Hepatocyte (in vitro differentiated cells): ENCODE data around the gene HIBCH. TPM values are rescaled to one million over a fixed set of nuclear protein-coding genes. Genes with fewer than 3 reads are reported as not detected.

Source experiments
- DNase-seq: peaks from one replicate; pipeline ENCODE4 v3.0.0-alpha.2; 2016; ENCODE audit warnings: low spot score
- H2AFZ ChIP-seq: fragments of 200-600 bp; sonication (generic); 2 replicates; pipeline ENCODE4 v1.6.0; 2016; ENCODE audit warnings: antibody characterized with exemption, mild to moderate bottlenecking
- H3K27ac ChIP-seq: fragments of 200-600 bp; sonication (generic); 2 replicates; pipeline ENCODE4 v1.5.1; 2016; ENCODE audit warnings: mild to moderate bottlenecking
- H3K27me3 ChIP-seq: fragments of 200-600 bp; sonication (generic); 2 replicates; pipeline ENCODE4 v1.6.1; 2016
- H3K36me3 ChIP-seq: fragments of 200-600 bp; sonication (generic); replicated peaks from 2 replicates; pipeline ENCODE4 v1.5.1; 2016; ENCODE audit warnings: low read depth; ENCODE audit not compliant: insufficient read depth
- H3K4me1 ChIP-seq: fragments of 200-600 bp; sonication (generic); 2 replicates; pipeline ENCODE4 v1.5.1; 2016; ENCODE audit warnings: mild to moderate bottlenecking, moderate library complexity; ENCODE audit not compliant: insufficient read depth
- H3K4me2 ChIP-seq: fragments of 200-600 bp; sonication (generic); 2 replicates; pipeline ENCODE4 v1.6.0; 2016
- H3K4me3 ChIP-seq: fragments of 200-600 bp; sonication (generic); 2 replicates; pipeline ENCODE4 v1.5.1; 2016; ENCODE audit warnings: mild to moderate bottlenecking
- H3K79me2 ChIP-seq: fragments of 200-600 bp; sonication (generic); 2 replicates; pipeline ENCODE4 v1.6.0; 2017; ENCODE audit warnings: mild to moderate bottlenecking
- H3K9me2 ChIP-seq: fragments of 200-600 bp; sonication (generic); replicated peaks from 2 replicates; pipeline ENCODE4 v1.6.0; 2017; ENCODE audit warnings: mild to moderate bottlenecking; ENCODE audit not compliant: insufficient read depth
- H3K9me3 ChIP-seq: fragments of 200-600 bp; sonication (generic); 2 replicates; pipeline ENCODE4 v1.5.1; 2016; ENCODE audit warnings: low read depth, mild to moderate bottlenecking
- H4K20me1 ChIP-seq: fragments of 200-600 bp; sonication (generic); 2 replicates; pipeline ENCODE4 v1.6.0; 2016; ENCODE audit warnings: mild to moderate bottlenecking; ENCODE audit not compliant: insufficient read depth, poor library complexity, severe bottlenecking
- EZH2 ChIP-seq: fragments of 200-600 bp; sonication (generic); IDR thresholded peaks from 2 replicates; pipeline ENCODE4 v1.6.1; 2016; ENCODE audit warnings: antibody characterized with exemption, mild to moderate bottlenecking, borderline replicate concordance
- EZH2phosphoT487 ChIP-seq: fragments of 200-600 bp; sonication (generic); IDR thresholded peaks from one replicate; pipeline ENCODE4 v1.6.1; 2018; ENCODE audit warnings: antibody characterized with exemption, mild to moderate bottlenecking, low read depth, moderate library complexity; ENCODE audit not compliant: unreplicated experiment, severe bottlenecking
- WGBS: methylation state at CpG from one replicate; pipeline ENCODE4 v1.1.6; 2016; ENCODE audit warnings: low lambda C conversion rate; ENCODE audit errors: missing lambda C conversion rate; 5-methylcytosine and 5-hydroxymethylcytosine counted together
- polyA plus RNA-seq: library from polyadenylated mRNA; unstranded; fragments of >200 nt; fragmentation: Nextera tagmentation; extraction: Ambion mirVana; gene quantifications from 2 replicates; pipeline ENCODE4 v1.2.1, GENCODE V29; 2016
- total RNA-seq: library from RNA; depleted of rRNA; stranded (reverse); fragments of >200 nt; gene quantifications from 2 replicates; pipeline ENCODE4 v1.2.3, GENCODE V29; 2014
- TF ChIP-seq, protein P1 (sequence below): fragments of 200-600 bp; sonication (generic); IDR thresholded peaks from 2 replicates; pipeline ENCODE4 v1.5.1; 2016; ENCODE audit warnings: antibody characterized with exemption, mild to moderate bottlenecking; ENCODE audit not compliant: poor library complexity

HIBCH gene
- total and polyA plus RNA-seq, 2 experiments from 2014 or later = 30.9 to 57.0 TPM

DNA sequence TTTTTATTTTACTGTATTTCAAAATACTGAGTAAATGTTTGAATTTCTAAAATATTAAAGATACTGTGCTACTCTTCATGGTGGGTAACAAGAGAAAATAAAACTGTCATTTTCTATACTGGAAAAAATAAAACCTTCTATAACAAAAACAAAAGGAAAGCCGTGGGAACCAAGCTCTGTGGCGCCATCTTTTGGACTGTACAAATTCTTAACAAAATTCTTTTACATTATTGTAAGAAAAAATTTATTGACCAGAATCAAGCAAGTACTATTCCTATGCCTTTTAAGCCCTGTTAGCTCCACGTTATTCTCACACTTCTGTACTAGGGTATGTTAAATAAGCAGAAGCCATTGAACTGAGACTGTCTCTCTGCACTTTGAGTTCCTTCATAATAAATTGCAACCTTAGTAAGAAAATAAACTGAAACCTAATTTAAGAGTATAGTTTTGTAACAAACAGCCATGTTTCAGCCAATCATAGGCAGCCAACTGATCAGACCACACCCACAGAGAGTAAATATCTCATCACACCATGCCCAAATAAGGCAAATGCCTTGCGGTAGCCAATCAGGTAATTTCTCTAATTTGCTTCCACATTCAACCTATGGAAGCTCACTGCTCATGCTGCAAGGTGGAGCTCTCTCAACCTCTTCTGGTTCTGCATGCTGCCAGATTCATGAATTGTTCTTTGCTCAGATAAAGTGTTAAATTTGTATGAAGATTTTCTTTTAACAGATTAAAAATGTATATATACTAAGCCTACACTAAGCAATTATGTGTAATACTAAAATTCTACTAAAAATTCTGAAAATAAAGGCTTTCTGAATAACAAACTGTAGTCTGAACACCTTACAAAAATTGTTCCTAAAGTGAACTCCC lies 42.2 kb downstream of the HIBCH start:
- no peak overlapping the region for H3K27ac ChIP-seq
- peak; percentile 58 for DNase-seq
- H3K36me3 ChIP-seq = no peaks in the 10 kb centered on the region
- H2AFZ ChIP-seq = no peak overlapping the region
- H3K79me2 ChIP-seq = no peaks in the 10 kb centered on the region
- no peaks in the 10 kb centered on the region for H4K20me1 ChIP-seq
- H3K4me2 ChIP-seq = no peak overlapping the region
- no peaks in the 10 kb centered on the region for H3K9me3 ChIP-seq
- no peaks in the 10 kb centered on the region for H3K4me1 ChIP-seq
- H3K27me3 ChIP-seq = no peaks in the 10 kb centered on the region
- H3K4me3 ChIP-seq = no peak overlapping the region
- WGBS = 70% methylated on average over 4 of the region's 4 CpGs
- H3K9me2 ChIP-seq = no peaks in the 10 kb centered on the region
- TF ChIP-seq, protein P1, sequence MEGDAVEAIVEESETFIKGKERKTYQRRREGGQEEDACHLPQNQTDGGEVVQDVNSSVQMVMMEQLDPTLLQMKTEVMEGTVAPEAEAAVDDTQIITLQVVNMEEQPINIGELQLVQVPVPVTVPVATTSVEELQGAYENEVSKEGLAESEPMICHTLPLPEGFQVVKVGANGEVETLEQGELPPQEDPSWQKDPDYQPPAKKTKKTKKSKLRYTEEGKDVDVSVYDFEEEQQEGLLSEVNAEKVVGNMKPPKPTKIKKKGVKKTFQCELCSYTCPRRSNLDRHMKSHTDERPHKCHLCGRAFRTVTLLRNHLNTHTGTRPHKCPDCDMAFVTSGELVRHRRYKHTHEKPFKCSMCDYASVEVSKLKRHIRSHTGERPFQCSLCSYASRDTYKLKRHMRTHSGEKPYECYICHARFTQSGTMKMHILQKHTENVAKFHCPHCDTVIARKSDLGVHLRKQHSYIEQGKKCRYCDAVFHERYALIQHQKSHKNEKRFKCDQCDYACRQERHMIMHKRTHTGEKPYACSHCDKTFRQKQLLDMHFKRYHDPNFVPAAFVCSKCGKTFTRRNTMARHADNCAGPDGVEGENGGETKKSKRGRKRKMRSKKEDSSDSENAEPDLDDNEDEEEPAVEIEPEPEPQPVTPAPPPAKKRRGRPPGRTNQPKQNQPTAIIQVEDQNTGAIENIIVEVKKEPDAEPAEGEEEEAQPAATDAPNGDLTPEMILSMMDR = peak; percentile 58
- no peak for TF ChIP-seq EZH2phosphoT487

DNA sequence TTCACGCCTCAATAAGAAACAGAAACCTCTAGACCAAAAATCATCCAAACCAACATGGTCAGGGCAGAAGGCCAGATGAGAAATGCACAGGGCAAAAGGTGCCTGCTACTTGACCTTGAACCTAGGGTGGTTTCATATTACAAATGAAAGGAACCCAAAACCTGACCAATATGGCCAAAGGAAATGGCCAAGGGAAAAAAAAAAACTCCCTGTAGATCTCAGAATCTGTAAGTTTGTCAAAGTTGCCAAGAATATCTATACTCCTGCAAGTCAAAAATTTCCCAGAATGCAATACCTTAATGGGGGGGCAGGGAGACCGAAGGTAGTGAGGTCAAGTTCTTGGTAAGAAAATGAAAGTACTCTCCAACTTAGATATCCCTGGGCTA lies 47.2 kb downstream of the HIBCH start:
- Histone ChIP-seq H3K36me3 (no peaks in the 10 kb centered on the region), H3K79me2 (no peaks in the 10 kb centered on the region), H3K4me2 (no peak overlapping the region), H3K27ac (no peak overlapping the region), H3K9me3 (no peaks in the 10 kb centered on the region), H3K4me1 (no peaks in the 10 kb centered on the region), H4K20me1 (no peaks in the 10 kb centered on the region), H3K27me3 (no peaks in the 10 kb centered on the region), H3K9me2 (no peaks in the 10 kb centered on the region), H2AFZ (no peak overlapping the region), H3K4me3 (no peak overlapping the region)
- 45% methylated on average over 2 of the region's 2 CpGs for WGBS
- TF ChIP-seq, protein P1 = no peak
- TF ChIP-seq EZH2phosphoT487 = no peak
- no peak for TF ChIP-seq EZH2
- no peak for DNase-seq

GRCh38 chr2:190271783-190272456 lies 47.7 kb downstream of the HIBCH start:
- Histone ChIP-seq H3K79me2 (no peaks in the 10 kb centered on the region), H3K4me1 (no peaks in the 10 kb centered on the region), H3K4me2 (no peak overlapping the region), H3K9me2 (no peaks in the 10 kb centered on the region), H3K27me3 (no peaks in the 10 kb centered on the region), H4K20me1 (no peaks in the 10 kb centered on the region), H3K4me3 (no peak overlapping the region), H3K36me3 (no peaks in the 10 kb centered on the region), H2AFZ (no peak overlapping the region), H3K9me3 (no peaks in the 10 kb centered on the region), H3K27ac (no peak overlapping the region)
- no peak for DNase-seq
- 77% methylated on average over 7 of the region's 7 CpGs for WGBS
- TF ChIP-seq EZH2phosphoT487 (no peak), EZH2 (no peak)
- TF ChIP-seq, protein P1 = no peak
